Activated CD4-positive, alpha-beta T cell treated with anti-CD3 and anti-CD28 coated beads for 36 hours (primary cell): ENCODE measurements around the gene KATNBL1. TPM values are rescaled to one million over a fixed set of nuclear protein-coding genes. Genes with fewer than 3 reads are reported as not detected.
"Not testable (repeated sequence)": the region's sequence is repeated elsewhere in the genome, so short reads cannot be mapped to it uniquely, and the experiment has no call there.

Experiments
- ATAC-seq: fragments of 200-7000 bp; cut with Tn5 transposase; one replicate; pipeline ENCODE4 v1.10.0; 2021; ENCODE audit warnings: mild to moderate bottlenecking, moderate library complexity
- CTCF ChIA-PET: fragments of 350-600 bp; sonication (Branson Sonifier 250); formaldehyde crosslinking; loops from one replicate; lab custom pipeline; 2021; ENCODE audit warnings: antibody characterized with exemption; lab: Charles Lee
- POLR2A ChIA-PET: fragments of 350-600 bp; sonication (Branson Sonifier 250); formaldehyde crosslinking; loops from one replicate; lab custom pipeline; 2021; ENCODE audit warnings: antibody characterized with exemption, inconsistent platforms; lab: Charles Lee
- DNase-seq: peaks from one replicate; pipeline ENCODE4 v3.0.0-alpha.2; 2020
- H3K27ac Mint-ChIP-seq: one replicate; pipeline ENCODE4 v1.8.0; 2021; ENCODE audit warnings: mixed read lengths
- H3K27me3 Mint-ChIP-seq: one replicate; pipeline ENCODE4 v1.8.0; 2021; ENCODE audit warnings: mixed read lengths
- H3K36me3 Mint-ChIP-seq: one replicate; pipeline ENCODE4 v1.8.0; 2021; ENCODE audit warnings: low read depth, mixed read lengths
- H3K4me1 Mint-ChIP-seq: one replicate; pipeline ENCODE4 v1.8.0; 2021; ENCODE audit warnings: mixed read lengths
- H3K4me3 Mint-ChIP-seq: one replicate; pipeline ENCODE4 v1.8.0; 2021; ENCODE audit warnings: mild to moderate bottlenecking, moderate library complexity, mixed read lengths
- H3K9me3 Mint-ChIP-seq: one replicate; pipeline ENCODE4 v1.8.0; 2021; ENCODE audit warnings: low read depth, mixed read lengths
- intact Hi-C, 2 experiments: fragments of 100-400 bp; cut with DNase I in 1 of 2; cut with micrococcal nuclease in 1 of 2; formaldehyde crosslinking; loops; one replicate each; pipeline versions ENCODE4 v1.14.2 to v1.15.1; 2022 to 2024; cut with DNase I, micrococcal nuclease
- total RNA-seq, 2 experiments: library from RNA; stranded (reverse); gene quantifications; one replicate each; pipeline ENCODE4 v1.2.3, GENCODE V29; 2021

The KATNBL1 gene
- total RNA-seq, 2 experiments from 2014 or later = 45.0 to 47.5 TPM

DNA sequence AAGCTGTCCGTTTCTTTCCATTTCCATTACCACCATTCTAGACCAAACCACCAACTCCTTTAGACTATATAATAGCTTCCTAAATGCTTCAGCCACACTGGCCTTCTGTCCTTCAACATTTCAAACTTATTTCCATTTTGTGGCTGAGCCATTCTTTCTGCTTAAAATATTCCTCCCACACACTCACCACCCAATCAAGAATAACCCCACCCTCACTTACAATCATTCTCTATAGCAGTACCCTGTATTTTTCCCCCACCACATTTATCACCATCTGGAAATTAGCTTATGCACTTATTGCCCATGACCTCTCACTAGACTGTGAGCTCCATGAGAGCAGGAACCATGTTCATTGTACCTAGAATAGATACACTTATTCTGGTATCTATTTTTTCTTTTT is 6.6 kb downstream of the KATNBL1 start:
- Mint-ChIP-seq H3K9me3 (no peaks in the 10 kb centered on the region), H3K4me1 (peaks cover 39% of the 10 kb centered on the region), H3K27ac (peak overlapping the region; percentile 6), H3K27me3 (no peaks in the 10 kb centered on the region), H3K36me3 (peaks cover 40% of the 10 kb centered on the region), H3K4me3 (no peak overlapping the region)
- ChIA-PET POLR2A (no interaction called here), CTCF (interaction anchor here (1.4 kb wide), 1 partner anchor 93 kb away, joined by 4 read pairs; no protein-coding TSS in a partner anchor)
- ATAC-seq (no peak), DNase-seq (no peak)
- intact Hi-C loops = no loop called here

DNA sequence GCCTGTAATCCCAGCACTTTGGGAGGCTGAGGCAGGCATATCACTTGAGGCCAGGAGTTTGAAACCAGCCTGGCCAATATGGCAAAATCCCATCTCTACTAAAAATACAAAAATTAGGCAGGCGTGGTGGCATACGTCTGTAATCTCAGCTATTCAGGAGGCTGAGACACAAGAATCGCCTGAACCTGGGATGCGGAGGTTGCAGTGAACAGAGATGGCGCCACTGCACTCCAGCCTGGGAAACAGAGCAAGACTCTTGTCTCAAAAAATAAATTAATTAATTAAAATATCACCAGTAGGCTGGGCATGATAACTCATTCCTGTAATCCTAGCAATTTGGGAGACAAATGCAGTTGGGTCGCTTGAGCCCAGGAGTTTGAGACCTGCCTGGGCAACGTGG is 16.6 kb downstream of the KATNBL1 start:
- CTCF ChIA-PET, H3K27me3 Mint-ChIP-seq, H3K9me3 Mint-ChIP-seq, intact Hi-C loops, H3K36me3 Mint-ChIP-seq, H3K27ac Mint-ChIP-seq, H3K4me1 Mint-ChIP-seq, H3K4me3 Mint-ChIP-seq, DNase-seq, ATAC-seq, POLR2A ChIA-PET: not testable (repeated sequence)

GRCh38 chr15:34188711-34189110 is 21.2 kb downstream of the KATNBL1 start:
- DNase-seq (no peak), ATAC-seq (no peak)
- Mint-ChIP-seq H3K4me1 (peaks cover 2% of the 10 kb centered on the region), H3K4me3 (no peak overlapping the region), H3K27me3 (no peaks in the 10 kb centered on the region), H3K27ac (no peak overlapping the region), H3K36me3 (peaks cover 6% of the 10 kb centered on the region), H3K9me3 (no peaks in the 10 kb centered on the region)
- CTCF ChIA-PET = interaction anchor here (1.4 kb wide), 1 partner anchor 128 kb away, joined by 3 read pairs; no protein-coding TSS in a partner anchor
- intact Hi-C loops = no loop called here
- POLR2A ChIA-PET = no interaction called here

DNA sequence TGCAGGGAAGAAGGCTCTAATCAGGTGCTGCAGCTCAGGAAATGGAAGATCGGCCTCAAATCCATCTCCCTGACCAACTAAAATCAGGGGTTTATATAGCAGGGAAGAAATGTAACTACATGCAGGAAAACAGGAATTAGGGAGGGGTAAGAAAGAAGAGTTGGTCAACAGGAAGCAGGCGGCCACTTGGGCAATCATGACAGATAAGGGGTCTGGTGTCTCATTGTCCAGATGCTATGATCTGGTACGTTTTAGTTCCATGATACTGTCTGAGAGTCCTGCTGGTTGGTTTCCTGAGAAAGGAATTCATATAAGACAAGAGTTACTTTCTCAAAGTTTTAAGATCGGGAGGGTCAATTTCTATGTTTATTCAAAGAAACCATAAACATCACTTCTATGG is 24.2 kb downstream of the KATNBL1 start:
- no peaks in the 10 kb centered on the region for H3K27me3 Mint-ChIP-seq
- no peaks in the 10 kb centered on the region for H3K9me3 Mint-ChIP-seq
- ATAC-seq (no peak), DNase-seq (no peak)
- peaks cover 12% of the 10 kb centered on the region for H3K36me3 Mint-ChIP-seq
- peak overlapping the region; percentile 38 for H3K27ac Mint-ChIP-seq
- intact Hi-C loops = no loop called here
- no peak overlapping the region for H3K4me3 Mint-ChIP-seq
- peaks cover 2% of the 10 kb centered on the region for H3K4me1 Mint-ChIP-seq
- POLR2A ChIA-PET = no interaction called here
- CTCF ChIA-PET = interaction anchor here (0.6 kb wide), 1 partner anchor 734 kb away, joined by 3 read pairs; no protein-coding TSS in a partner anchor

DNA sequence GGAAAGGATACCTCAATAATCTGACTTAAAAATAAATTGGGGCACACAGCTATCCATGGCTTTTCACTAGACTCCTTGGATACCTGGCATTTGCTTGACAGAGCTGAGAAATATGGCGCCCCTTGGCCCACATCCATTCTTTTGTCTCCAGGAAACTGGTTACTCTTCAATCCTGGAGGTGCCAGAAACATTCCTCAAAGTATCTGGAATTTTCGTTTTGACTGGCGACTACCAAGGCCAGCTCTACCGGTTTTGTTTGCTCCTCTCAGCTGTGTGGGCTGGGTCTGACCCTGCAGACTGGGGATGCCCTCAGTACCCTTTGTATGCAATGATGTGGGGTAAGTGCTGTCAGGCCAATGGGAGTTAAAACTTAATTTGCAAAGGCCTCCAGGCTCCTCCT is 27.0 kb downstream of the KATNBL1 start:
- no peak for DNase-seq
- intact Hi-C loops = no loop called here
- Mint-ChIP-seq H3K9me3 (peaks cover 2% of the 10 kb centered on the region), H3K36me3 (peaks cover 19% of the 10 kb centered on the region), H3K27me3 (no peaks in the 10 kb centered on the region), H3K4me3 (no peak overlapping the region), H3K27ac (no peak overlapping the region), H3K4me1 (peaks cover 4% of the 10 kb centered on the region)
- POLR2A ChIA-PET = no interaction called here
- no peak for ATAC-seq
- CTCF ChIA-PET = interaction anchor here (0.8 to 1.5 kb wide), 4 partner anchors 14 to 73 kb away, joined by 3 read pairs; partner anchors contain the start of gene KATNBL1

GRCh38 chr15:34179234-34179633 is 30.7 kb downstream of the KATNBL1 start:
- ATAC-seq = no peak

DNA sequence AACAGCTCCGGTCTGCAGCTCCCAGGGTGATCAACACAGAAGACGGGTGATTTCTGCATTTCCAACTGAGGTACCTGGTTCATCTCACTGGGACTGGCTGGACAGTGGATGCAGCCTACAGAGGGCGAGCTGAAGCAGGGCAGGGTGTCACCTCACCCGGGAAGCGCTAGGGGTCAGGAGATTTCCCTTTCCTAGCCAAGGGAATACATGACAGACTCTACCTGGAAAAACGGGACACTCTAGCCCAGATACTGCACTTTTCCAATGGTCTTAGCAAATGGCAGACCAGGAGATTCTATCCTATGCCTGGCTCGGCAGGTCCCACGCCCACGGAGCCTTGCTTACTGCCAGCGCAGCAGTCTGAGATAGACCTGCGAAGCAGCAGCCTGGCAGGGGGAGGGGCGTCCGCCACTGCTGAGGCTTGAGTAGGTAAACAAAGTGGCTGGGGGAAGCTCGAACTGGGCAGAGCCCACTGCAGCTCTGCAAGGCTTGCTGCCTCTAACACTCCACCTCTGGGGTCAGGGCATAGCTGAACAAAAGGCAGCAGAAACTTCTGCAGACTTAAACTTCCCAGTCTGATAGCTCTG is 43.8 kb downstream of the KATNBL1 start:
- H3K4me3 Mint-ChIP-seq, H3K27ac Mint-ChIP-seq, H3K27me3 Mint-ChIP-seq, POLR2A ChIA-PET, CTCF ChIA-PET, ATAC-seq, intact Hi-C loops, DNase-seq: not testable (repeated sequence)
- Mint-ChIP-seq H3K4me1 (peaks cover 16% of the 10 kb centered on the region), H3K9me3 (peaks cover 11% of the 10 kb centered on the region), H3K36me3 (peaks cover 54% of the 10 kb centered on the region)

More at GRCh38 chr15:34179234-34179633, 30.7 kb downstream of the KATNBL1 start:
- intact Hi-C loops = no loop called here
- Mint-ChIP-seq H3K27me3 (no peaks in the 10 kb centered on the region), H3K9me3 (peaks cover 6% of the 10 kb centered on the region), H3K4me1 (peaks cover 4% of the 10 kb centered on the region), H3K4me3 (no peak overlapping the region), H3K36me3 (peaks cover 28% of the 10 kb centered on the region), H3K27ac (no peak overlapping the region)
- ChIA-PET CTCF (interaction anchor here (1.0 kb wide), 2 partner anchors 14 to 88 kb away, joined by 3 read pairs; no protein-coding TSS in a partner anchor), POLR2A (no interaction called here)
- DNase-seq = no peak

- peaks cover 5% of the 10 kb centered on the region for H3K4me1 Mint-ChIP-seq
- no peak overlapping the region for H3K4me3 Mint-ChIP-seq
- H3K9me3 Mint-ChIP-seq = peaks cover 20% of the 10 kb centered on the region
- H3K27ac Mint-ChIP-seq = peak overlapping the region; percentile 15
- peaks cover 74% of the 10 kb centered on the region for H3K36me3 Mint-ChIP-seq
- no peaks in the 10 kb centered on the region for H3K27me3 Mint-ChIP-seq
- ATAC-seq (peak; percentile 60), DNase-seq (peak; percentile 14)
- ChIA-PET POLR2A (no interaction called here), CTCF (interaction anchor here (0.9 kb wide), 2 partner anchors 59 to 100 kb away, joined by 3 read pairs; no protein-coding TSS in a partner anchor)
- intact Hi-C loops = no loop called here
These were observed 48.5 kb downstream of the KATNBL1 start for GRCh38 chr15:34161329-34161963.

DNA sequence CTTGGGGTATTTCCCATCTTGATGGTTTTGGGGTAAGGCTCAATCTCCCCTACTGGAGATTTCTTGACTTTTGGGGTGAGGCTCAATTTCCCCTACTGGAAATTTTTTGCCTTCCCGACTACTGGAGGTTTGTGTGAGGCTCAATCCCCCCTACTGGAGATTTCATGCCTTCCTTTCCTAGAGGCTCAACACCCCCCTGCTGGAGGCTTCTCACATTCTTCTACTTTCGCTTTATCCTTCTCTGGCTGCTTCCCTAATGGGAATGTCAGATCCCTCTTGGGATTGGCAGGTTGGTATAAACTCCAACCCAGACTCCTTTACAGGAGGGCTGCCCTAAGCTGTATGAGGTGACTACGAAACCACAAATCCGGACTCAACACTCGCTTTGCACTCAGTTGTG is 49.2 kb downstream of the KATNBL1 start:
- peaks cover 7% of the 10 kb centered on the region for H3K4me1 Mint-ChIP-seq
- CTCF ChIA-PET = no interaction called here
- peaks cover 81% of the 10 kb centered on the region for H3K36me3 Mint-ChIP-seq
- no peaks in the 10 kb centered on the region for H3K27me3 Mint-ChIP-seq
- no peak overlapping the region for H3K27ac Mint-ChIP-seq
- intact Hi-C loops = no loop called here
- ATAC-seq = no peak
- peaks cover 26% of the 10 kb centered on the region for H3K9me3 Mint-ChIP-seq
- POLR2A ChIA-PET = no interaction called here
- DNase-seq = no peak
- H3K4me3 Mint-ChIP-seq = no peak overlapping the region

- ChIA-PET POLR2A (no interaction called here), CTCF (no interaction called here)
- no peak overlapping the region for H3K27ac Mint-ChIP-seq
- no peaks in the 10 kb centered on the region for H3K27me3 Mint-ChIP-seq
- DNase-seq (no peak), ATAC-seq (no peak)
- H3K9me3 Mint-ChIP-seq = peaks cover 36% of the 10 kb centered on the region
- H3K4me1 Mint-ChIP-seq = peaks cover 15% of the 10 kb centered on the region
- peaks cover 92% of the 10 kb centered on the region for H3K36me3 Mint-ChIP-seq
- intact Hi-C loops = no loop called here
- no peak overlapping the region for H3K4me3 Mint-ChIP-seq
These were observed 51.5 kb downstream of the KATNBL1 start for GRCh38 chr15:34158355-34158754.

DNA sequence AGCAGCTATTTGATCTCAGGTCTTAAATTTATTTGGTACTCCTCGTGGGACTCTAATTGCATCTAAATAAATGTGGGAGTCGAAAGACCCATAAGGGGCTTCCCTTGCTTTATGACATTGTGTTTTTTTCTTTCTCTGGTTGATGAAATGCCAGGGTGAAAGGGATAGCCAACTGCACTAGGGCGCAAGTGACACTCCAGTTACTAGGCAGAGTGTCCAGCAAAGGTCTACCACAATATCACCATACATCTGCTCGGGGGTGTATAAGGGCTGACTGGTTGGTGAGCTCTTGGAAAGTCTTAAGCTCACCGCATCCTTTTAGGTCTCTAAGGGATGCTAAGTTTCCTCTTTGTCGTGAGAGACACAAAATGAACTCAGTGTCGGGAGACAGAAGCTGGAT is 54.0 kb downstream of the KATNBL1 start:
- H3K9me3 Mint-ChIP-seq = peaks cover 30% of the 10 kb centered on the region
- ATAC-seq = no peak
- ChIA-PET POLR2A (interaction anchor here (0.8 kb wide), 1 partner anchor 50 kb away, joined by 4 read pairs; no protein-coding TSS in a partner anchor), CTCF (no interaction called here)
- no peak overlapping the region for H3K4me3 Mint-ChIP-seq
- intact Hi-C loops = no loop called here
- no peak for DNase-seq
- no peak overlapping the region for H3K27ac Mint-ChIP-seq
- peaks cover 10% of the 10 kb centered on the region for H3K4me1 Mint-ChIP-seq
- H3K36me3 Mint-ChIP-seq = peaks cover 82% of the 10 kb centered on the region
- H3K27me3 Mint-ChIP-seq = no peaks in the 10 kb centered on the region
